H9 (cell line): ENCODE results near the gene NCAM1. TPM values are rescaled to one million over a fixed set of nuclear protein-coding genes. Genes with fewer than 3 reads are reported as not detected.

ENCODE experiments used
- DNase-seq: peaks from one replicate; pipeline ENCODE4 v3.0.0-alpha.2; 2017
- H2AFZ ChIP-seq: one replicate; pipeline ENCODE4 v1.6.1; 2013; ENCODE audit warnings: mild to moderate bottlenecking, low read length, control low read depth, moderate library complexity
- H2AK5ac ChIP-seq: 2 replicates; pipeline ENCODE4 v1.6.1; 2013; ENCODE audit warnings: low read length, control low read depth, mixed read lengths; ENCODE audit not compliant: insufficient read length
- H2BK120ac ChIP-seq: one replicate; pipeline ENCODE4 v1.6.1; 2013; ENCODE audit warnings: low read depth, mild to moderate bottlenecking, low read length, control low read depth, inconsistent platforms; ENCODE audit not compliant: poor library complexity, severe bottlenecking
- H2BK12ac ChIP-seq: 2 replicates; pipeline ENCODE4 v1.6.1; 2013; ENCODE audit warnings: low read length, control low read depth, mixed read lengths, low read depth; ENCODE audit not compliant: insufficient read length
- H2BK15ac ChIP-seq: 2 replicates; pipeline ENCODE4 v1.6.1; 2013; ENCODE audit warnings: low read depth, low read length, control low read depth
- H2BK20ac ChIP-seq: one replicate; pipeline ENCODE4 v1.6.1; 2013; ENCODE audit warnings: low read depth, mild to moderate bottlenecking, low read length, control low read depth, inconsistent platforms; ENCODE audit not compliant: poor library complexity, severe bottlenecking
- H2BK5ac ChIP-seq: 2 replicates; pipeline ENCODE4 v1.6.1; 2013; ENCODE audit warnings: low read length, control low read depth, mixed read lengths; ENCODE audit not compliant: insufficient read length
- H3K14ac ChIP-seq: 2 replicates; pipeline ENCODE4 v1.6.1; 2013; ENCODE audit warnings: low read length, control low read depth; ENCODE audit not compliant: insufficient read depth
- H3K18ac ChIP-seq: 2 replicates; pipeline ENCODE4 v1.6.1; 2013; ENCODE audit warnings: low read depth, mild to moderate bottlenecking, mixed read lengths, low read length, control low read depth; ENCODE audit not compliant: insufficient read length
- H3K23ac ChIP-seq: 2 replicates; pipeline ENCODE4 v1.6.1; 2013; ENCODE audit warnings: low read length, control low read depth, mixed read lengths, low read depth; ENCODE audit not compliant: insufficient read length
- H3K23me2 ChIP-seq: 2 replicates; pipeline ENCODE4 v1.6.1; 2013; ENCODE audit warnings: low read depth, mild to moderate bottlenecking, mixed read lengths, low read length, control low read depth; ENCODE audit not compliant: insufficient read length, poor library complexity, severe bottlenecking
- H3K27ac ChIP-seq: 2 replicates; pipeline ENCODE4 v1.5.1; 2013; ENCODE audit warnings: low read length, control low read depth, mixed read lengths, low read depth; ENCODE audit not compliant: insufficient read length
- H3K27me3 ChIP-seq: 2 replicates; pipeline ENCODE4 v1.6.1; 2013; ENCODE audit warnings: low read length, control low read depth, inconsistent platforms; ENCODE audit not compliant: insufficient read depth
- H3K4ac ChIP-seq: 2 replicates; pipeline ENCODE4 v1.6.1; 2013; ENCODE audit warnings: low read depth, mild to moderate bottlenecking, control low read depth, inconsistent platforms, low read length, moderate library complexity
- H3K4me1 ChIP-seq: 2 replicates; pipeline ENCODE4 v1.6.1; 2013; ENCODE audit warnings: low read length, control low read depth, inconsistent platforms; ENCODE audit not compliant: insufficient read depth
- H3K4me2 ChIP-seq: 2 replicates; pipeline ENCODE4 v1.6.1; 2013; ENCODE audit warnings: low read length, control low read depth, mixed read lengths; ENCODE audit not compliant: insufficient read length, insufficient read depth
- H3K56ac ChIP-seq: 2 replicates; pipeline ENCODE4 v1.6.1; 2013; ENCODE audit warnings: low read depth, mild to moderate bottlenecking, mixed read lengths, low read length, control low read depth; ENCODE audit not compliant: insufficient read length
- H3K79me1 ChIP-seq: 2 replicates; pipeline ENCODE4 v1.6.1; 2013; ENCODE audit warnings: low read depth, mild to moderate bottlenecking, moderate library complexity, low read length, control low read depth, inconsistent platforms; ENCODE audit not compliant: insufficient read depth, poor library complexity, severe bottlenecking
- H3K79me2 ChIP-seq: 2 replicates; pipeline ENCODE4 v1.6.1; 2013; ENCODE audit warnings: low read length, control low read depth, inconsistent platforms; ENCODE audit not compliant: insufficient read depth
- H3K9ac ChIP-seq: 2 replicates; pipeline ENCODE4 v1.6.1; 2013; ENCODE audit warnings: low read length, control low read depth, mixed read lengths; ENCODE audit not compliant: insufficient read length; ENCODE audit errors: extremely low read depth
- H3K9me3 ChIP-seq: one replicate; pipeline ENCODE4 v1.6.1; 2013; ENCODE audit warnings: low read depth, low read length, inconsistent platforms; ENCODE audit not compliant: control insufficient read depth
- H3T11ph ChIP-seq: one replicate; pipeline ENCODE4 v1.6.1; 2013; ENCODE audit warnings: mild to moderate bottlenecking, low read length, control low read depth, inconsistent platforms
- H4K20me1 ChIP-seq: one replicate; pipeline ENCODE4 v1.6.1; 2013; ENCODE audit not compliant: control insufficient read depth, insufficient read length, insufficient read depth
- H4K5ac ChIP-seq: 2 replicates; pipeline ENCODE4 v1.6.1; 2013; ENCODE audit warnings: low read depth, mild to moderate bottlenecking, mixed read lengths, low read length, control low read depth; ENCODE audit not compliant: insufficient read length
- H4K8ac ChIP-seq: replicated peaks from 2 replicates; pipeline ENCODE4 v1.6.1; 2013; ENCODE audit warnings: low read length, control low read depth, mixed read lengths, low read depth; ENCODE audit not compliant: insufficient read length
- H4K91ac ChIP-seq: 2 replicates; pipeline ENCODE4 v1.6.1; 2013; ENCODE audit warnings: low read depth, mild to moderate bottlenecking, moderate library complexity, mixed read lengths, low read length, control low read depth; ENCODE audit not compliant: insufficient read length
- H3K27ac Mint-ChIP-seq, 3 experiments: 2 replicates in 2 of 3; 3 replicates in 1 of 3; pipeline ENCODE4 v1.8.0; 2020 to 2021; ENCODE audit warnings: mixed read lengths in 3 of 3, mild to moderate bottlenecking in 1 of 3, moderate library complexity in 1 of 3
- H3K27me3 Mint-ChIP-seq: 2 replicates; pipeline ENCODE4 v1.8.0; 2021; ENCODE audit warnings: low read depth, mild to moderate bottlenecking, moderate library complexity, mixed read lengths
- H3K36me3 Mint-ChIP-seq, 3 experiments: 2 replicates in 2 of 3; 3 replicates in 1 of 3; pipeline ENCODE4 v1.8.0; 2020 to 2021; ENCODE audit warnings: low read depth in 3 of 3, mixed read lengths in 3 of 3; ENCODE audit not compliant: insufficient read depth in 1 of 3
- H3K4me1 Mint-ChIP-seq, 2 experiments: 2 replicates each; pipeline ENCODE4 v1.8.0; 2020; ENCODE audit warnings: mixed read lengths in 2 of 2
- H3K4me3 Mint-ChIP-seq, 2 experiments: 2 replicates in 1 of 2; 3 replicates in 1 of 2; pipeline ENCODE4 v1.8.0; 2020 to 2021; ENCODE audit warnings: mild to moderate bottlenecking in 2 of 2, mixed read lengths in 2 of 2, moderate library complexity in 1 of 2
- H3K9me3 Mint-ChIP-seq, 2 experiments: 2 replicates in 1 of 2; 3 replicates in 1 of 2; pipeline ENCODE4 v1.8.0; 2020; ENCODE audit warnings: mild to moderate bottlenecking in 2 of 2, mixed read lengths in 2 of 2, moderate library complexity in 1 of 2
- CTCF ChIP-seq: fragments of 200-600 bp; sonication (generic); conservative IDR thresholded peaks from 3 replicates; pipeline ENCODE4 v1.8.0; 2021; ENCODE audit warnings: antibody characterized with exemption, mild to moderate bottlenecking
- WGBS: extraction: QIAGEN DNeasy Blood & Tissue Kit; methylation state at CpG from one replicate; pipeline ENCODE4 v1.1.7; 2013; ENCODE audit warnings: missing lambda C conversion rate, low lambda C conversion rate, mixed read lengths; ENCODE audit not compliant: insufficient read length; ENCODE audit errors: extremely low coverage; 5-methylcytosine and 5-hydroxymethylcytosine counted together
- total RNA-seq: library from RNA; stranded (reverse); gene quantifications from 2 replicates; pipeline ENCODE4 v1.2.1, GENCODE V29; 2021

The NCAM1 gene
- total RNA-seq, 1 experiment from 2014 or later = 2.5 TPM

GRCh38 chr11:113202431-113202830 lies 241.2 kb downstream of the NCAM1 start:
- H2BK15ac ChIP-seq = no peak overlapping the region
- no peaks in the 10 kb centered on the region for H4K20me1 ChIP-seq
- no peak overlapping the region for H3K56ac ChIP-seq
- H3K18ac ChIP-seq = no peak overlapping the region
- WGBS = no CpG with 5 or more reads among the region's 1 CpG
- no peaks in the 10 kb centered on the region for H3K4me1 ChIP-seq
- H2AK5ac ChIP-seq = no peak overlapping the region
- no peak overlapping the region for H2BK120ac ChIP-seq
- H3T11ph ChIP-seq = no peak overlapping the region
- H2BK20ac ChIP-seq = no peak overlapping the region
- no peaks in the 10 kb centered on the region for H3K27me3 ChIP-seq
- no peak overlapping the region for H3K4me2 ChIP-seq
- no peak overlapping the region for H2BK12ac ChIP-seq
- no peak overlapping the region for H3K27ac ChIP-seq
- Mint-ChIP-seq H3K27me3 (peaks cover 3% of the 10 kb centered on the region; the same call in 1 of the 2 replicates), H3K4me1 (no peaks in the 10 kb centered on the region), H3K9me3 (no peaks in the 10 kb centered on the region), H3K36me3 (peaks cover 0 to 1% (median 0%) of the 10 kb centered on the region in 3 experiments; a peak in 1 of 7 replicates), H3K27ac (no peak overlapping the region), H3K4me3 (no peak overlapping the region)
- no peaks in the 10 kb centered on the region for H3K9me3 ChIP-seq
- no peaks in the 10 kb centered on the region for H3K23me2 ChIP-seq
- DNase-seq = no peak
- H4K5ac ChIP-seq = no peak overlapping the region
- no peak overlapping the region for H3K4ac ChIP-seq
- no peak overlapping the region for H3K9ac ChIP-seq
- no peak overlapping the region for H4K8ac ChIP-seq
- H3K79me1 ChIP-seq = no peaks in the 10 kb centered on the region
- no peak for TF ChIP-seq CTCF
- no peak overlapping the region for H4K91ac ChIP-seq
- no peak overlapping the region for H3K23ac ChIP-seq
- H3K79me2 ChIP-seq = no peaks in the 10 kb centered on the region
- no peak overlapping the region for H2AFZ ChIP-seq
- no peak overlapping the region for H3K14ac ChIP-seq
- no peak overlapping the region for H2BK5ac ChIP-seq
